Thoracic aorta (tissue), 2 donors: ENCODE results near the gene SNRPB2. TPM values are rescaled to one million over a fixed set of nuclear protein-coding genes. Genes with fewer than 3 reads are reported as not detected.

Experiments
- ATAC-seq: fragments of 150-250 bp; one replicate; pipeline ENCODE4 v1.8.0; 2017; ENCODE audit warnings: low read depth; ENCODE audit not compliant: insufficient number of reproducible peaks, low FRiP score
- DNase-seq: peaks from one replicate; pipeline ENCODE4 v3.0.0-alpha.2; 2020; ENCODE audit warnings: low spot score
- H3K27ac ChIP-seq, 2 donors: fragments of 200-600 bp; sonication (generic); 1 replicate in 1 of 2; 2 replicates in 1 of 2; pipeline ENCODE4 v1.5.1; 2016; ENCODE audit warnings: mild to moderate bottlenecking in 2 of 2, moderate library complexity in 2 of 2
- H3K27me3 ChIP-seq: fragments of 200-600 bp; sonication (generic); replicated peaks from 2 replicates; pipeline ENCODE4 v1.6.0; 2016; ENCODE audit warnings: mild to moderate bottlenecking; ENCODE audit not compliant: insufficient read depth
- H3K36me3 ChIP-seq: fragments of 200-600 bp; sonication (generic); one replicate; pipeline ENCODE4 v1.5.1; 2016
- H3K4me1 ChIP-seq, 2 donors: fragments of 200-600 bp; sonication (generic); 1 replicate in 1 of 2; 2 replicates in 1 of 2; pipeline versions ENCODE4 v1.5.1 to v1.6.0; 2016; ENCODE audit warnings: low read depth in 2 of 2, mild to moderate bottlenecking in 1 of 2; ENCODE audit not compliant: control insufficient read depth in 1 of 2
- H3K4me3 ChIP-seq: fragments of 200-600 bp; sonication (generic); 2 replicates; pipeline ENCODE4 v1.5.1; 2016; ENCODE audit warnings: mild to moderate bottlenecking
- H3K9me3 ChIP-seq: fragments of 200-600 bp; sonication (generic); 2 replicates; pipeline ENCODE4 v1.5.1; 2016
- total RNA-seq, 2 donors: library from RNA; depleted of rRNA; stranded (reverse); fragments of >200 nt; gene quantifications; one replicate each; pipeline versions ENCODE4 v1.1.0 to v1.2.3, GENCODE V29; 2016
- TF ChIP-seq, protein P1 (sequence below): fragments of 200-600 bp; sonication (generic); IDR thresholded peaks from one replicate; pipeline ENCODE4 v1.5.1; 2019; ENCODE audit warnings: antibody characterized with exemption

The SNRPB2 gene
- total RNA-seq, 2 donors from 2014 or later: 14.9 to 25.6 TPM

DNA sequence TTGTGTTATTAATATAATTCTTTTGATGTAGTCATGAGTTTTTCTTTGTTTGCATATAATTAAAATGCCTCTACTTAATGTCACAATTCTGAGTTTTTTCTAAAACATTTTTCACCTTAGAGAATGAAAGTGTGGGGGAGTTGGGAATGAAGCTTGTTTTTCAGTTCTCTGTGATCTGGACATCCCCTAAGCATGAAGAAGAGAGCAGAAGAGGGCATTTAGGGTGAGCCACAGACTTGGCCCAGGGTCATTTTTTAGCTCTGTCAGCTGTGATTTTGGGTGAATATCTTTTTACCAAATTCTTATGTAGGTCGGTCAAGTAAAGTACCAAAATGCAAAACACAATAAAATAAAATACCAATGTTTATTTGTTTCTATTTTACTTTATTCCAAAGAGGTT lies 22.3 kb downstream of the SNRPB2 start:
- no peaks in the 10 kb centered on the region for H3K27me3 ChIP-seq
- H3K4me1 ChIP-seq: no peaks in the 10 kb centered on the region
- no peaks in the 10 kb centered on the region for H3K36me3 ChIP-seq
- DNase-seq (no peak), ATAC-seq (no peak)
- no peak overlapping the region for H3K4me3 ChIP-seq
- H3K9me3 ChIP-seq: no peaks in the 10 kb centered on the region
- TF ChIP-seq, protein P1, sequence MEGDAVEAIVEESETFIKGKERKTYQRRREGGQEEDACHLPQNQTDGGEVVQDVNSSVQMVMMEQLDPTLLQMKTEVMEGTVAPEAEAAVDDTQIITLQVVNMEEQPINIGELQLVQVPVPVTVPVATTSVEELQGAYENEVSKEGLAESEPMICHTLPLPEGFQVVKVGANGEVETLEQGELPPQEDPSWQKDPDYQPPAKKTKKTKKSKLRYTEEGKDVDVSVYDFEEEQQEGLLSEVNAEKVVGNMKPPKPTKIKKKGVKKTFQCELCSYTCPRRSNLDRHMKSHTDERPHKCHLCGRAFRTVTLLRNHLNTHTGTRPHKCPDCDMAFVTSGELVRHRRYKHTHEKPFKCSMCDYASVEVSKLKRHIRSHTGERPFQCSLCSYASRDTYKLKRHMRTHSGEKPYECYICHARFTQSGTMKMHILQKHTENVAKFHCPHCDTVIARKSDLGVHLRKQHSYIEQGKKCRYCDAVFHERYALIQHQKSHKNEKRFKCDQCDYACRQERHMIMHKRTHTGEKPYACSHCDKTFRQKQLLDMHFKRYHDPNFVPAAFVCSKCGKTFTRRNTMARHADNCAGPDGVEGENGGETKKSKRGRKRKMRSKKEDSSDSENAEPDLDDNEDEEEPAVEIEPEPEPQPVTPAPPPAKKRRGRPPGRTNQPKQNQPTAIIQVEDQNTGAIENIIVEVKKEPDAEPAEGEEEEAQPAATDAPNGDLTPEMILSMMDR: no peak
- H3K27ac ChIP-seq: no peak overlapping the region

DNA sequence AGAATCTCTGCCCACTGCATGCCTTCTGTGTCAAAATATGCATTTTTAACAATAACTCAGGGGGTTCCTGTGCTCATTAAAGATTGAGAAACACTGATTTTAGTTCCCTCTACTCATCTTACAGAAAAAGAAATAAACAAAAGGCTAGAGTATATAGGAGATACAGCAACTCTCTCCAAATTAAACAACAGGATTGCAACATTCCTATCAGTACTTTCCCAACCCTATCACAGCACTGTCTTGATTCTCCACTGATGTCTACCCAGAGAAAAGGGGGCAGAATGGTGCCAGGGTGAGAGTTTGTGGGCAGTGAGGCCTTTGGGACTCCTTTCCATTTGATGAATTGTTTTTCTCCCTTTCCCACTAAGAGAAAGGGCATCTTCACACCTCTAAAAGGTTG lies 23.1 kb downstream of the SNRPB2 start:
- no peak for ATAC-seq
- Histone ChIP-seq H3K27me3 (no peaks in the 10 kb centered on the region), H3K4me3 (no peak overlapping the region), H3K9me3 (no peaks in the 10 kb centered on the region), H3K36me3 (no peaks in the 10 kb centered on the region), H3K4me1 (no peaks in the 10 kb centered on the region), H3K27ac (no peak overlapping the region)
- DNase-seq: no peak
- TF ChIP-seq, protein P1: no peak

DNA sequence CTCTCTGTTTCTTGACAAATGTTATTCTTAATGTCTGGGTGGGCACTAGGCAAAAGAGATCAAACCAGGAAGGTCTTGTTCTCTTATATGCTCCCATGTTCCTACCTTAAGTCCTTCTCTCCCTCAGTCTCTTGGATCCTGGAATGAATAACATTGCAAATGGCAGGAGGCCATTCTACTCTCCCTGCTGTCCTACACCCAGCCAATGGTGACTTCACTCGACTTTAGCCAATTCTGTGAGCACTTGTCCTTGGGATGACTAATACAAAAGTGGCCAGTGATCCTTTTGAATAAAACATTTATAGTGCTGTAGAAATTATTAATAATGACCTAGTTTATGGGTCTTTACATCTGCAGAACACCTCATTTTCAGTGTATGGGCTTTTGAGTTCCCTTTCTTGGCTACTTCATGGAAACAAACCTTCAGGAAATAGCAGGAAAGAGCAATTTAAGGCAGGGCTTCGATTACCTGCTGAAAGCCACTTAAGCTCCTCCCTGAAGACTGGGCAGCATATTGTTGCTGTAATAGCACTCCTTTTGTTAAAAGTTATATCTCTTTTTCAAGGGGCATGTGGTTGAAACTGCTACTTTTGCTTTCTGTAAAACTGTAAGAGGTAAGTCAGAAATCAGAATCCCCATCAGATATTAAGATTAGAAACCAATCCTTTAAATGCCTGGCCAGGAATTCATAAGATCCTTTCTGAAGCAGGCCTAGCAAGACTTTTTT lies 28.8 kb downstream of the SNRPB2 start:
- no peaks in the 10 kb centered on the region for H3K36me3 ChIP-seq
- DNase-seq: no peak
- H3K9me3 ChIP-seq: no peaks in the 10 kb centered on the region
- no peaks in the 10 kb centered on the region for H3K27me3 ChIP-seq
- no peaks in the 10 kb centered on the region for H3K4me1 ChIP-seq
- no peak for ATAC-seq
- TF ChIP-seq, protein P1: no peak
- no peak overlapping the region for H3K27ac ChIP-seq
- H3K4me3 ChIP-seq: no peak overlapping the region

DNA sequence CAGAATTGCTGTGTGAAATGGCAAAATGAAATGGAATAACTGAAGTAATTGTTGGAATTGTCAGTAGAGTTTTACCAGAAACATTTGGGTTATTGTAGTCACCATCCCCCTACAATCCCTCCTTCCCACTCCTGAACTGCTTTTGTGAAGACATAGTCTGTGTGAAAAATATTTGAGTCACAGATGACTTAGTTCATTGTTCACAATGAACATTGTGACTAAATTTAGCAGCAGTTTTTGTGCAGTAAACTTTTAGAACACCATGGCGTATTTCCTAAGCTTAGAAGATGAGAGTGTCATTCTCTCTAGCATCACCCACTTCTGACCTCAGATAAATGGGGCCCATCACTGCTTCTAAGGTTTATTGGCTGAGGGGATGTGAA lies 29.3 kb downstream of the SNRPB2 start:
- no peak for DNase-seq
- TF ChIP-seq, protein P1: no peak
- Histone ChIP-seq H3K27ac (no peak overlapping the region), H3K4me1 (no peaks in the 10 kb centered on the region), H3K27me3 (no peaks in the 10 kb centered on the region), H3K4me3 (no peak overlapping the region), H3K9me3 (no peaks in the 10 kb centered on the region), H3K36me3 (no peaks in the 10 kb centered on the region)
- ATAC-seq: no peak

DNA sequence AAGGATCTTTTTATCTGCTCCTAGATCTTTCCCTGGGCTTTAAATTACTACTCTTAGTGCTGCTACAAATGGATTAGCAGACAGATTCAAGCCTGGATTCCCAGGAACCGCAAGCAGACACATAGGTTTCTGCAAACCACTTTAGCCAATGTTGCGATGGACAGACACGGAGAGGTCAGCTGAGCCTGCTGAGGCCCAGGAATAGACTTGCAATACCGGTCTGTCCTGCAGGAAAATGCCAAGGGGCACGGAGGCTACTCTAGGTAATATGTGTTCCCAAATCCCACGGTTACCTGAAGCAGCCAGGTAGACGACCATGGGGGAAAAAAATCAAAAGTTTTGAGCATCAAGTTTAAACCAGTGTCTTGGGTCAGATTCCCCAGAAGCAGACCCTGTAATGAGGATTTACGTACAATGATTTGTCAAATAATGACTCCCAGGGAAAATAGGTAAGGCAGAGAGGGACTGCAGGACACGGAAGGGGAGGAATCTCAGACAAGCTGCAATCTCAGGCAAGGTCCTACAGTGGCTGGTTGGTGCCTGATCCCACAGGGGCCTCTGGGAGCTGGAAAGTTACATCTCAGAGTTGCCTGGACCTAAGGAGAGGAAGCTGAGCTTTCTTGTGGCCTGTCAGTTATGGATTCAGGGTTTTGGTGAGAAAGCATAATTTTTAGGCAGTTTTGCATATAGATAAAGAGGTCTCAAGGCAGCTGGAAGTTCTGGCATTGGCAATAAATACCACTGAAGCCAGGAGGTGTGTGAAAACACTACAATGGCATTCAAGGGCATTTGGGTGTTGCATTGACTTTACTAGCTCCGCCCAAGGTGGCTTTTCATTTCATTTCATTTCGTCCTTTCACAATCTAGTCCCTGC lies 30.8 kb downstream of the SNRPB2 start:
- TF ChIP-seq, protein P1: no peak
- Histone ChIP-seq H3K4me1 (no peaks in the 10 kb centered on the region), H3K4me3 (no peak overlapping the region), H3K27me3 (no peaks in the 10 kb centered on the region), H3K36me3 (no peaks in the 10 kb centered on the region), H3K27ac (no peak overlapping the region), H3K9me3 (no peaks in the 10 kb centered on the region)
- DNase-seq (no peak), ATAC-seq (no peak)
